GM12878 (cell line): ENCODE results near the gene GPC3.

Source experiments
- EP300 ChIP-seq, 2 experiments: fragments of 150-350 bp in 1 of 2; IDR thresholded peaks; 2 replicates each; pipeline ENCODE4 v1.6.1; 2011 to 2012; ENCODE audit warnings: low read depth in 2 of 2, low read length in 2 of 2, borderline replicate concordance in 1 of 2, improper control_type of control experiment in 1 of 2, inconsistent platforms in 1 of 2; ENCODE audit not compliant: control insufficient read depth in 1 of 2
- EZH2 ChIP-seq: IDR thresholded peaks from 2 replicates; pipeline ENCODE4 v1.6.1; 2012; ENCODE audit warnings: low read depth, mild to moderate bottlenecking, control low read depth, inconsistent platforms, low read length, borderline replicate concordance; ENCODE audit not compliant: control insufficient read depth
- JUND ChIP-seq: IDR thresholded peaks from 2 replicates; pipeline ENCODE4 v1.6.1; 2012; ENCODE audit warnings: low read depth, mild to moderate bottlenecking, low read length, improper control_type of control experiment, moderate library complexity
- POLR2A ChIP-seq: IDR thresholded peaks from 2 replicates; pipeline ENCODE4 v1.6.1; 2011; ENCODE audit warnings: low read depth, mild to moderate bottlenecking, low read length
- POLR2AphosphoS5 ChIP-seq: IDR thresholded peaks from 2 replicates; pipeline ENCODE4 v1.6.1; 2011; ENCODE audit warnings: mild to moderate bottlenecking, low read length, inconsistent platforms
- RAD21 ChIP-seq: IDR thresholded peaks from 2 replicates; pipeline ENCODE4 v1.6.1; 2011; ENCODE audit warnings: mild to moderate bottlenecking, low read depth, low read length, moderate library complexity; ENCODE audit not compliant: insufficient read depth
- RCOR1 ChIP-seq: conservative IDR thresholded peaks from 2 replicates; pipeline ENCODE4 v1.6.1; 2012; ENCODE audit warnings: low read depth, low read length, improper control_type of control experiment
- RUNX3 ChIP-seq: IDR thresholded peaks from 2 replicates; pipeline ENCODE4 v1.6.1; 2012; ENCODE audit warnings: low read length, inconsistent platforms
- STAT1 ChIP-seq: fragments of 450-650 bp; conservative IDR thresholded peaks from 2 replicates; pipeline ENCODE4 v1.6.1; 2014; ENCODE audit warnings: antibody characterized with exemption, mild to moderate bottlenecking
- TAF1 ChIP-seq: IDR thresholded peaks from 2 replicates; pipeline ENCODE4 v1.6.1; 2011; ENCODE audit warnings: mild to moderate bottlenecking, low read depth, low read length, borderline replicate concordance
- TARDBP ChIP-seq: IDR thresholded peaks from 2 replicates; pipeline ENCODE4 v1.6.1; 2016; ENCODE audit warnings: borderline replicate concordance
- TF ChIP-seq, protein P1 (sequence below), 3 experiments: IDR thresholded peaks in 2 of 3; conservative IDR thresholded peaks in 1 of 3; 2 replicates each; pipeline ENCODE4 v1.5.1; 2011; ENCODE audit warnings: low read depth in 3 of 3, low read length in 3 of 3, mild to moderate bottlenecking in 3 of 3, control low read depth in 2 of 3, moderate library complexity in 2 of 3, inconsistent platforms in 1 of 3, mixed read lengths in 1 of 3; ENCODE audit not compliant: control insufficient read depth in 2 of 3, insufficient read depth in 1 of 3; ENCODE audit errors: extremely low read depth in 1 of 3
- TF ChIP-seq, protein P2 (sequence below): fragments of 450-650 bp; IDR thresholded peaks from 2 replicates; pipeline ENCODE4 v1.6.1; 2016; ENCODE audit warnings: mild to moderate bottlenecking, moderate library complexity, borderline replicate concordance

DNA sequence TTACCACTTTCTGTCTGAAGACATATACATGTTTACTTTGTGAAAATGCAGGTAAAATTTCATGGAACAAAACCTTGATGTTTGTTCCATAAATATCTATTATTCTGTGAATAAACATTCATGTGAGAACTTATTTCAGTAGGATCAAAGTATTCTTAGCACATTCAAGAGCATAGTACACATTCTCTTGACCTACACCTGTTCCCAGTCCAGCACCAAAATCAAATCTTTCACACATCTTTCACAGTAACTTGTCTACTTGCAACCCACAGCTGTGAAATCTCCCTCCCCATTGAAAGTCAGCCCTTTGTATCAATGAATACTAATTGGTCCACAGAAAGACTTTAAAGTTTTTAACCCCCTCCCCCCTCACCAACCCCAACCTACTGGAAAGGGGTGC lies 283.2 kb downstream of the GPC3 start:
- TF ChIP-seq POLR2A = no peak
- TF ChIP-seq POLR2AphosphoS5 = no peak
- no peak for TF ChIP-seq STAT1
- TF ChIP-seq RAD21 = no peak
- TF ChIP-seq EZH2 = no peak
- TF ChIP-seq, protein P1, sequence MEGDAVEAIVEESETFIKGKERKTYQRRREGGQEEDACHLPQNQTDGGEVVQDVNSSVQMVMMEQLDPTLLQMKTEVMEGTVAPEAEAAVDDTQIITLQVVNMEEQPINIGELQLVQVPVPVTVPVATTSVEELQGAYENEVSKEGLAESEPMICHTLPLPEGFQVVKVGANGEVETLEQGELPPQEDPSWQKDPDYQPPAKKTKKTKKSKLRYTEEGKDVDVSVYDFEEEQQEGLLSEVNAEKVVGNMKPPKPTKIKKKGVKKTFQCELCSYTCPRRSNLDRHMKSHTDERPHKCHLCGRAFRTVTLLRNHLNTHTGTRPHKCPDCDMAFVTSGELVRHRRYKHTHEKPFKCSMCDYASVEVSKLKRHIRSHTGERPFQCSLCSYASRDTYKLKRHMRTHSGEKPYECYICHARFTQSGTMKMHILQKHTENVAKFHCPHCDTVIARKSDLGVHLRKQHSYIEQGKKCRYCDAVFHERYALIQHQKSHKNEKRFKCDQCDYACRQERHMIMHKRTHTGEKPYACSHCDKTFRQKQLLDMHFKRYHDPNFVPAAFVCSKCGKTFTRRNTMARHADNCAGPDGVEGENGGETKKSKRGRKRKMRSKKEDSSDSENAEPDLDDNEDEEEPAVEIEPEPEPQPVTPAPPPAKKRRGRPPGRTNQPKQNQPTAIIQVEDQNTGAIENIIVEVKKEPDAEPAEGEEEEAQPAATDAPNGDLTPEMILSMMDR (IDR thresholded peaks at IDR 0.05 in 2 of 3, conservative IDR thresholded peaks at IDR 0.05 in 1 of 3; ENCODE audit: control insufficient read depth in 2 of 3, extremely low read depth in 1 of 3, insufficient read depth in 1 of 3, low read depth in 3 of 3, low read length in 3 of 3) = no peak
- no peak for TF ChIP-seq EP300 (IDR thresholded peaks at IDR 0.05; ENCODE audit: borderline replicate concordance in 1 of 2, control insufficient read depth in 1 of 2, low read depth in 2 of 2, low read length in 2 of 2)
- TF ChIP-seq JUND = no peak
- TF ChIP-seq RUNX3 = no peak
- TF ChIP-seq TARDBP = no peak
- TF ChIP-seq, protein P2, sequence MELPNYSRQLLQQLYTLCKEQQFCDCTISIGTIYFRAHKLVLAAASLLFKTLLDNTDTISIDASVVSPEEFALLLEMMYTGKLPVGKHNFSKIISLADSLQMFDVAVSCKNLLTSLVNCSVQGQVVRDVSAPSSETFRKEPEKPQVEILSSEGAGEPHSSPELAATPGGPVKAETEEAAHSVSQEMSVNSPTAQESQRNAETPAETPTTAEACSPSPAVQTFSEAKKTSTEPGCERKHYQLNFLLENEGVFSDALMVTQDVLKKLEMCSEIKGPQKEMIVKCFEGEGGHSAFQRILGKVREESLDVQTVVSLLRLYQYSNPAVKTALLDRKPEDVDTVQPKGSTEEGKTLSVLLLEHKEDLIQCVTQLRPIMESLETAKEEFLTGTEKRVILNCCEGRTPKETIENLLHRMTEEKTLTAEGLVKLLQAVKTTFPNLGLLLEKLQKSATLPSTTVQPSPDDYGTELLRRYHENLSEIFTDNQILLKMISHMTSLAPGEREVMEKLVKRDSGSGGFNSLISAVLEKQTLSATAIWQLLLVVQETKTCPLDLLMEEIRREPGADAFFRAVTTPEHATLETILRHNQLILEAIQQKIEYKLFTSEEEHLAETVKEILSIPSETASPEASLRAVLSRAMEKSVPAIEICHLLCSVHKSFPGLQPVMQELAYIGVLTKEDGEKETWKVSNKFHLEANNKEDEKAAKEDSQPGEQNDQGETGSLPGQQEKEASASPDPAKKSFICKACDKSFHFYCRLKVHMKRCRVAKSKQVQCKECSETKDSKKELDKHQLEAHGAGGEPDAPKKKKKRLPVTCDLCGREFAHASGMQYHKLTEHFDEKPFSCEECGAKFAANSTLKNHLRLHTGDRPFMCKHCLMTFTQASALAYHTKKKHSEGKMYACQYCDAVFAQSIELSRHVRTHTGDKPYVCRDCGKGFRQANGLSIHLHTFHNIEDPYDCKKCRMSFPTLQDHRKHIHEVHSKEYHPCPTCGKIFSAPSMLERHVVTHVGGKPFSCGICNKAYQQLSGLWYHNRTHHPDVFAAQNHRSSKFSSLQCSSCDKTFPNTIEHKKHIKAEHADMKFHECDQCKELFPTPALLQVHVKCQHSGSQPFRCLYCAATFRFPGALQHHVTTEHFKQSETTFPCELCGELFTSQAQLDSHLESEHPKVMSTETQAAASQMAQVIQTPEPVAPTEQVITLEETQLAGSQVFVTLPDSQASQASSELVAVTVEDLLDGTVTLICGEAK = no peak
- TF ChIP-seq TAF1 = no peak
- no peak for TF ChIP-seq RCOR1
